B cell (primary cell): ENCODE measurements around the gene MLLT3. TPM values are rescaled to one million over a fixed set of nuclear protein-coding genes. Genes with fewer than 3 reads are reported as not detected.
A peak's percentile ranks its signal among the peaks of the same experiment; 100 is the strongest.

Source experiments
- ATAC-seq: fragments of 200-7000 bp; cut with Tn5 transposase; one replicate; pipeline ENCODE4 v1.10.0; 2021; ENCODE audit warnings: low read depth, mild to moderate bottlenecking, moderate number of reproducible peaks, moderate library complexity
- CTCF ChIA-PET: fragments of 350-600 bp; sonication (Branson Sonifier 250); formaldehyde crosslinking; loops from one replicate; lab custom pipeline; 2021; ENCODE audit warnings: antibody characterized with exemption, inconsistent platforms; lab: Charles Lee
- POLR2A ChIA-PET: fragments of 350-600 bp; sonication (Branson Sonifier 250); formaldehyde crosslinking; loops from one replicate; lab custom pipeline; 2021; ENCODE audit warnings: antibody characterized with exemption; lab: Charles Lee
- DNase-seq: peaks from one replicate; pipeline ENCODE4 v3.0.0; 2013
- H2AFZ ChIP-seq: 2 replicates; pipeline ENCODE4 v1.6.1; 2012; ENCODE audit warnings: mild to moderate bottlenecking, low read depth, low read length; ENCODE audit not compliant: insufficient read depth, poor library complexity, severe bottlenecking
- H3K27ac ChIP-seq, 2 donors: 1 replicate in 1 of 2; 2 replicates in 1 of 2; pipeline ENCODE4 v1.5.1; 2012 to 2013; ENCODE audit warnings: low read length in 2 of 2, mild to moderate bottlenecking in 2 of 2, moderate library complexity in 1 of 2
- H3K27me3 ChIP-seq, 4 experiments: fragments of 200-600 bp in 1 of 4; sonication (generic) in 1 of 4; replicated peaks in 1 of 4; 1 replicate in 2 of 4; 2 replicates in 2 of 4; pipeline versions ENCODE4 v1.6.1 to v1.7.0; 2013 to 2016; ENCODE audit warnings: low read length in 3 of 4, mild to moderate bottlenecking in 2 of 4, mixed read lengths in 1 of 4, moderate library complexity in 1 of 4; ENCODE audit not compliant: insufficient read depth in 4 of 4, control insufficient read depth in 3 of 4; ENCODE audit errors: control extremely low read depth in 1 of 4
- H3K36me3 ChIP-seq, 2 experiments: replicated peaks in 1 of 2; 1 replicate in 1 of 2; 2 replicates in 1 of 2; pipeline versions ENCODE4 v1.6.1 to v1.7.1; 2013; ENCODE audit warnings: low read length in 1 of 2; ENCODE audit not compliant: insufficient read depth in 2 of 2, control insufficient read depth in 1 of 2; ENCODE audit errors: control extremely low read depth in 1 of 2, extremely low read depth in 1 of 2
- H3K4me1 ChIP-seq, 2 donors: fragments of 200-600 bp in 1 of 2; sonication (generic) in 1 of 2; 1 replicate in 1 of 2; 2 replicates in 1 of 2; pipeline versions ENCODE4 v1.5.1 to v1.6.1; 2013 to 2017; ENCODE audit warnings: low read length in 2 of 2; ENCODE audit not compliant: control insufficient read depth in 2 of 2, insufficient read depth in 2 of 2
- H3K4me2 ChIP-seq: replicated peaks from 2 replicates; pipeline ENCODE3; 2012; ENCODE audit warnings: mild to moderate bottlenecking, low read depth, low read length; ENCODE audit not compliant: poor library complexity, severe bottlenecking
- H3K4me3 ChIP-seq, 5 experiments: fragments of 200-600 bp in 1 of 5; sonication (generic) in 1 of 5; 1 replicate in 3 of 5; 2 replicates in 2 of 5; pipeline versions ENCODE4 v1.5.1 to v1.7.0; 2011 to 2016; ENCODE audit warnings: low read length in 4 of 5, mild to moderate bottlenecking in 4 of 5, low read depth in 2 of 5, control low read depth in 1 of 5, moderate library complexity in 1 of 5; ENCODE audit not compliant: insufficient read depth in 1 of 5; ENCODE audit errors: control extremely low read depth in 1 of 5, extremely low read depth in 1 of 5
- H3K79me2 ChIP-seq: fragments of 200-600 bp; sonication (generic); one replicate; pipeline ENCODE4 v1.6.0; 2016; ENCODE audit warnings: low read length; ENCODE audit not compliant: control insufficient read depth, insufficient read depth
- H3K9ac ChIP-seq: fragments of 200-600 bp; sonication (generic); 2 replicates; pipeline ENCODE4 v1.6.1; 2017; ENCODE audit warnings: mild to moderate bottlenecking, low read length, moderate library complexity
- H3K9me3 ChIP-seq, 3 donors: one replicate each; pipeline versions ENCODE4 v1.6.1 to v1.7.1; 2013; ENCODE audit warnings: low read length in 2 of 3; ENCODE audit not compliant: control insufficient read depth in 2 of 3, insufficient read depth in 1 of 3; ENCODE audit errors: control extremely low read depth in 1 of 3
- H4K20me1 ChIP-seq: 2 replicates; pipeline ENCODE4 v1.6.0; 2012; ENCODE audit warnings: mild to moderate bottlenecking, low read length; ENCODE audit not compliant: insufficient read depth, control insufficient read depth, poor library complexity, severe bottlenecking
- H3K27ac Mint-ChIP-seq: one replicate; pipeline ENCODE4 v1.8.0; 2021; ENCODE audit warnings: mixed read lengths
- H3K27me3 Mint-ChIP-seq: one replicate; pipeline ENCODE4 v1.8.0; 2021; ENCODE audit warnings: mixed read lengths
- H3K4me1 Mint-ChIP-seq: one replicate; pipeline ENCODE4 v1.8.0; 2021; ENCODE audit warnings: mixed read lengths
- H3K4me3 Mint-ChIP-seq: one replicate; pipeline ENCODE4 v1.8.0; 2021; ENCODE audit warnings: mixed read lengths
- H3K9me3 Mint-ChIP-seq: one replicate; pipeline ENCODE4 v1.8.0; 2022; ENCODE audit warnings: mixed read lengths; ENCODE audit not compliant: insufficient read depth
- CTCF ChIP-seq: fragments of 200-600 bp; IDR thresholded peaks from one replicate; pipeline ENCODE4 v1.8.0; 2022; ENCODE audit warnings: antibody characterized with exemption, mild to moderate bottlenecking
- EZH2 ChIP-seq: IDR thresholded peaks from 2 replicates; pipeline ENCODE4 v1.6.1; 2012; ENCODE audit warnings: borderline replicate concordance, low read depth, mild to moderate bottlenecking, moderate library complexity, low read length; ENCODE audit not compliant: insufficient read depth, poor library complexity, severe bottlenecking
- WGBS: methylation state at CpG from one replicate; pipeline ENCODE4 v1.1.5; 2013; ENCODE audit warnings: missing lambda C conversion rate; ENCODE audit not compliant: insufficient coverage; 5-methylcytosine and 5-hydroxymethylcytosine counted together
- intact Hi-C: fragments of 100-400 bp; cut with micrococcal nuclease; formaldehyde crosslinking; loops from one replicate; pipeline ENCODE4 v1.10.0; 2022
- polyA plus RNA-seq: library from polyadenylated mRNA; depleted of rRNA; stranded (reverse); fragments of >200 nt; gene quantifications from 2 replicates; pipeline ENCODE4 v1.2.3, GENCODE V29; 2012
- total RNA-seq, 2 donors: library from RNA; stranded (reverse); fragments of 120-200 nt in 1 of 2; gene quantifications; 1 replicate in 1 of 2; 2 replicates in 1 of 2; pipeline versions ENCODE4 v1.2.3 to v1.2.4, GENCODE V29; 2013 to 2022

Gene MLLT3
- total and polyA plus RNA-seq, 2 donors (not counting 1 experiment from before 2014, with no cell fraction given), result 3.4 to 3.6 TPM

- TF ChIP-seq EZH2, result no peak
- TF ChIP-seq CTCF, result no peak
- H3K9me3 ChIP-seq, result no peaks in the 10 kb centered on the region
- H3K4me3 Mint-ChIP-seq, result no peak overlapping the region
- peak overlapping the region; percentile 4 for H2AFZ ChIP-seq
- H3K79me2 ChIP-seq, result no peaks in the 10 kb centered on the region
- peaks cover 3% of the 10 kb centered on the region for H3K4me1 Mint-ChIP-seq
- H3K9me3 Mint-ChIP-seq, result no peaks in the 10 kb centered on the region
- H3K27me3 Mint-ChIP-seq, result no peaks in the 10 kb centered on the region
- H3K4me1 ChIP-seq, result peaks cover 3 to 10% of the 10 kb centered on the region in 2 donors
- DNase-seq (no peak), ATAC-seq (no peak)
- no peak overlapping the region for H3K27ac ChIP-seq
- H3K4me2 ChIP-seq, result no peak overlapping the region
- H3K4me3 ChIP-seq, result peak overlapping the region in 1 of 5 experiments; percentile 8
- intact Hi-C loops, result no loop called here
- H4K20me1 ChIP-seq, result no peaks in the 10 kb centered on the region
- POLR2A ChIA-PET, result no interaction called here
- H3K27me3 ChIP-seq, result no peaks in the 10 kb centered on the region
- no CpG with 5 or more reads among the region's 8 CpGs for WGBS
- H3K36me3 ChIP-seq, result no peaks in the 10 kb centered on the region
- CTCF ChIA-PET, result no interaction called here
- no peak overlapping the region for H3K27ac Mint-ChIP-seq
- no peak overlapping the region for H3K9ac ChIP-seq
Observed at GRCh38 chr9:20398536-20399338, 223.6 kb downstream of the MLLT3 start.

- ChIA-PET POLR2A (no interaction called here), CTCF (no interaction called here)
- Histone ChIP-seq H4K20me1 (no peaks in the 10 kb centered on the region), H3K9me3 (no peaks in the 10 kb centered on the region), H3K27me3 (no peaks in the 10 kb centered on the region), H3K4me1 (peaks cover 3 to 10% of the 10 kb centered on the region in 2 donors), H3K79me2 (no peaks in the 10 kb centered on the region), H3K4me2 (peak overlapping the region; percentile 22), H3K36me3 (no peaks in the 10 kb centered on the region), H3K9ac (no peak overlapping the region), H3K4me3 (no peak overlapping the region), H3K27ac (no peak overlapping the region), H2AFZ (no peak overlapping the region)
- Mint-ChIP-seq H3K27ac (no peak overlapping the region), H3K27me3 (no peaks in the 10 kb centered on the region), H3K9me3 (no peaks in the 10 kb centered on the region), H3K4me3 (no peak overlapping the region), H3K4me1 (peaks cover 3% of the 10 kb centered on the region)
- ATAC-seq (no peak), DNase-seq (no peak)
- WGBS, result 79% methylated on average over 2 of the region's 4 CpGs
- intact Hi-C loops, result no loop called here
- TF ChIP-seq EZH2 (no peak), CTCF (no peak)
Observed at GRCh38 chr9:20397348-20397747, 225.0 kb downstream of the MLLT3 start.
